Daoy (cell line): ENCODE data around the gene RPF1. TPM values are rescaled to one million over a fixed set of nuclear protein-coding genes. Genes with fewer than 3 reads are reported as not detected.
"Not testable (repeated sequence)": the region's sequence is repeated elsewhere in the genome, so short reads cannot be mapped to it uniquely, and the experiment has no call there.

Experiments used
- DNase-seq: peaks from one replicate; pipeline ENCODE4 v3.0.0-alpha.2; 2015; ENCODE audit warnings: low read depth
- total RNA-seq: library from RNA; depleted of rRNA; stranded (reverse); fragments of >200 nt; shearing (Covaris generic); gene quantifications from 2 replicates; pipeline ENCODE4 v1.2.3, GENCODE V29; 2014

Gene RPF1
- total RNA-seq, 1 experiment from 2014 or later = 185 TPM

DNA sequence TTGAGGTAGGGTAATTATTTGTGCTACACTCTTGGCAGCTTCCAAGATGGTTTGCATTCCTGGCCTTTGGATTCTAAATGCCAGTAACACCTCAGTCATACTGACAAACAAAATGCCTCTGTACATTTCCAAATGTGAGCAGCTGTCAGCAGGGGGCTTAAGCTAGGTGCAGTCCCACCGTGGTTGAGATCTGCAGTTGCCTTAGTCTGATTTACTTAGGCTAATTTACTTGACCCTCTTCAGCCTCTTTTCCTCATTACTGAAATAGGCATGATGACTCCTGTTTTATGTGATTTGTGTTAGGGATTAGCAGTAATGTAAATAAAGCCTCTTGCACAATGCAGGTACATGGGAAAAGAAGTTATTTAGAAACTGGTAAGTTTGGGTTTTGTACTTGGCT is 13.7 kb downstream of the RPF1 start:
- DNase-seq = no peak

DNA sequence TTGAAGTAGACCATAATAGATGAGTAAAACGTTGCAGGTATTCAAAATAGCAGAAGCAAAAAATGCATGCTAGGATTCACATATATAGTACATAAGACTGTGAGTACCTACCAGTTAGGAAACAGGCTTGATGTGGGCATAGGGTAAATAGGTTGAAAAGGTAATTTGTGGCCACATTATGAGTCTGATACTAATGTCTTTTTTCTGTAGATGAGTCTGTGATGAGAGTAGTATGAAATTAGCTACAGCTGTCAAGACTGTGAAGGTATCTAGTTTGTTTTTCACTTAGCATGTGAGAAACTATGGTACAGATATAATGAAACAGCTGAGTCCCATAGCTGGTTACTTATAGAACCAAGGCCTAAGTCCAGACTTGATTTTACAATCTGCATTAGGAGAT is 14.7 kb downstream of the RPF1 start:
- no peak for DNase-seq

DNA sequence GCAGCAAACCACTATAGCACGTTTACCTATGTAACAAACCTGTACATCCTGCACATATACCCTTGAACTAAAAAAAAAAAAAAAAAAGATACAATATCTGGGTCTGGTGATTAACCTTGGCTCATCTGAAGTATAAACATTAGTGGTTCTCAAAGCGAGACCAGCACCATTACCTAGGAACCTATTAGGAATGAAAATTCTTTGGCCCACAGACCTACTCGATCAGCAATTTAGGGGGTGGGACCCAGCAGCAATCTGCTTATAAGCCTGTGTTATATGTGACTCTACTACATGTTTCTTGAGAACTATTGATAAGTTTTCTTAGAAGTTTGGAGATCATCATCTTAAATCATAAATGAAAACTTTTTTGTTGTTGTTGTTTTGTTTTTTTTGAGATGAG is 17.4 kb downstream of the RPF1 start:
- no peak for DNase-seq

DNA sequence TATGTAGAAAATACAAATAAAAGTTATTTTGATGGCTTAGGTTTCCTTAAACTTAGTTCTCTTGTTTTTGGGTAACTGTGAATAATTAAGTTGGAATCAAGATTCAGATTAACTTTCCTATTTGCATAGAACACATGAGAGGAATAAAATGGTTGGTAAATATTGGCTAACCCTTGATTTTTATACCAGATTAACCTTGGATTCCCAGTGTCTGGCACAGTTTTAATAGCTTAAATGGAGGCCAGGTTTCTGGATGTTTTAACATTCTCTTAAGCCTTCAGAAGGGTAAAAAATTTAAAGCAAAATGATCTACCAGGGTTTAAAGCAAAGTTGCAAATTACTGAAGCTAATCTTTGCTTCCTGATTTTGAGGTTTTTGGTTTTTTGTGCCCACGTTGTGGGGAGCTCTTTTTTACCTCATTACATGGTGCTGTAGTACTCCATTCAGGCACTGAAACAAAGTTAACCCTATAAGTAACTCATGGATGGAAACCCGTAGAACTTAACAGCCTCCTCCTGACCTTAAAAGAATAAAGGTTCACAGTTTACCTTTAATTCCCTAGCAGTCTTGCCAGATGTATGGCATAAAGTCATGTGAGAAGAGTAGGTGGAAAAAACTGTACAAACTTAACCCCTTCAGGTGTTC is 18.7 kb downstream of the RPF1 start:
- DNase-seq = no peak

DNA sequence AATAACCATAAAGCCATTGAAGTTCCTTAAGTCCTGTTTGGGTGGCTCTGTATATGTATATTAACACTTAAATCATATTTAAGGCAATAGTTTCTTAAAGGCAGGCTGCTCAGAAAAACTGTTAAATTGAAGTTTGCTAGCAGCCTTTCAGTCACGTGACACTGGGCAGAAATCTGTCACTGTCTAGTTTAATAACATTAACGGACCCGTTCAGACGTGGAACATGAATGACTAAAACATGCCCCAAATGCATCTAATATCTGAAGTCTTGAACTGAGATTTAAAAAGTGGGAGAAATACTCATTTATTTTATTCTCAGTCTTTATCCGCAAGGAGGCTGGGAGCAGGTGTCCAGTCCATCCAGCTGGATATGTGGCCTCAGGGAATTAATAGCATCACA is 23.9 kb downstream of the RPF1 start:
- DNase-seq = no peak

DNA sequence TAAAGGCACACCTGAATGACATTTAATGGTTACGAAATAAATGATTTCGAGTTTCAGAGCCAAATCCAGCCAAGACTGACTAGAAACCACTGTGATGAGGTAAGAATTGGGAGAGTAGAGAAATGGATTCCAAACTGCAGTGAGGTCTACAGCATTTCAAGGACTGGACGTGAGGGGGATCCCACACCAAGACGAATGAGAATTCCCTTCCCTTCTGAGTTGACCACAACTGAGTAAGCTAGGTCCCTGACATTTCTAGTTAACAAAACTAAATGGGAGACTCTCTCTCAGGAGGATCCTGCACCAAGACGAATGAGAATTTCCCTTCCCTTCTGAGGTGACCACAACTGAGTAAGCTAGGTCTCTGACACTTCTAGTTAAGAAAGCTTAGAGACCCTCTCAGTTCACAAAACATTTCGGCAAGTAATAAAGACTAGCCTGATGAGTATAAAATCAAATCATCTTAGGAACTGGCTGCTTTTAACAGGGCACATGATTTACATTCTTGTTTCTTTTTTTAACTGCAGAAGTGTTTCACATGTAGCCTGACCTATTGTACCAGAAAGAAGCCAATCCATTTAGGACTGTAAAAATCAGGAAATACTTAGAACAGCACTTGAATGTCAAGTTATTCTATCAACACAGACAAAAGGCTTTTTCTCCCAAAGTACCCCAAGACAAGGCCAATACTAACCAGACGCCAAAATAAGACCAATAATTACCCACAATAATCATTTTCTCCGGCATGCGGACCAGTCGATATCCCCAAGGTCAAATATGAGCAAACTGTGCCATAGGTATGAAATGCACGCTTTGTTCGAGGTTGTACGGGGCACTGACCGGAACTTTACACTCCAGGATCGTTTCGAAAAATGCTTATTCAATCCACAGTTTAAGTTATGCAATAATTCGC is 25.8 kb downstream of the RPF1 start:
- peak; percentile 67 for DNase-seq

DNA sequence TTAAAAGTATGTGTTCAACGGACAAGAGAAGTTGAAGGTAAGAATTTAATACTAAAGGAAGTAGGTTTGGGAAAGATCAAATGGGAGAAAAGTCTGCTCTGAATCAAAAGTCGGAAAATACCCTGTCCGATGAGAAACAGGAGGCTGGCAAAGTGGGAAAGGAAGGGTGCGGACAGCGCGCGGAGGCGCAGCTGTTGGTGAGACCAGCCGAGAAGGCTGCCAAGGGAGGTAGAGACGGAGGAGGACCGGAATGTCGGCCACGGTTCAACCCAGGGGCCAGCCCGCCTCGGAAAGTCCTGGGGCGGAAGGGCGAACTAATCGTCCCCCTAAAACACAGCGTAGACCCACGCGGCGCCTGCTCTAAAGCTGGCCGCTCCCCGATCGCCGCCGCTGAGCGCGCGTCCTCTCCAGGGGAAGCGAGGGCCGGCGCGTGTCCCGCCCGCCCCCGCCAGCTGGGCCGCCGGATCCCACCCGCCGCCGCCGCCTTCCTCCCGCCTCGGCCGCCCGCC is 26.5 kb downstream of the RPF1 start:
- DNase-seq = peak; percentile 87

DNA sequence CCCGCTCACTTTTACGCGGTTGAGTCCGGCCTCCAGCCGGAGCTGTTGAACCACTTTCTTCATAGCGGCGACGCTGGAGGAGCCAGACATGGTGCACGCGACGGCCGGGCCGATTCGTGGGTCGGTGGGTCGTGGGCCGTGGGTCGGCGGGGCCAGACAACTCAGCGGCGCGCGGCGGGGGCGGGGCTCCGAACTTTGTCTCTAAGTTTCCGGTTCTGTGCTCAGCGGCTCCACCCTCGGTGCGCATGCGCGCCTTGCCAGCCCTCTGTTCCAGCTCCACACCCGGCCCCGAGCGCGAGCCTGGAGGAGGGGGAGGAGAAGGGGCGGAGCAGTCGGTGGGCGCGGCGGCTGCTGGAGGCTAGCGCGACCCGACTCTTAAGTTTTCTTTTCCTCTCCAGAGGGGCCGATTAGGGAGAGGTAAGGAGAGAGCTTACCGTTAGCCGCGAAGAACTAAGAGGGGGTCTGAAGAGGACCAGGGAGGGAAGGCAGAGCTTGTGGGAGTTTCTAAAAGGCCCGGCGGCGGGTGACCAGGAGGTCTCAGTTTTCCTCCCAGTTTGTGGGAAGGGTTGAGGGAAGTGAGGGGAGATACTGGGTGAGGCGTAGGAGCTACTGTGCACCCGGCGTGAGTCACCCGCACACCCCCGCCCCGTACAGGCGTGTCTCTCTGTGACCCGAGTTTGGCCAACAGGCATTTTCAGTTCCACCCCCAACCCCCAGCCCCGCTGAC is 27.1 kb downstream of the RPF1 start, which contains the start of the genes GNG5 and SPATA1:
GNG5 (minus strand) TSS at position 580 of the 727 bp plus-strand sequence; CDS start at position 90, 490 bp downstream.
SPATA1 (plus strand) TSS at position 385 of the 727 bp plus-strand sequence. CDS start 9,974 bp downstream, outside the sequence.
- DNase-seq = peak; percentile 100

DNA sequence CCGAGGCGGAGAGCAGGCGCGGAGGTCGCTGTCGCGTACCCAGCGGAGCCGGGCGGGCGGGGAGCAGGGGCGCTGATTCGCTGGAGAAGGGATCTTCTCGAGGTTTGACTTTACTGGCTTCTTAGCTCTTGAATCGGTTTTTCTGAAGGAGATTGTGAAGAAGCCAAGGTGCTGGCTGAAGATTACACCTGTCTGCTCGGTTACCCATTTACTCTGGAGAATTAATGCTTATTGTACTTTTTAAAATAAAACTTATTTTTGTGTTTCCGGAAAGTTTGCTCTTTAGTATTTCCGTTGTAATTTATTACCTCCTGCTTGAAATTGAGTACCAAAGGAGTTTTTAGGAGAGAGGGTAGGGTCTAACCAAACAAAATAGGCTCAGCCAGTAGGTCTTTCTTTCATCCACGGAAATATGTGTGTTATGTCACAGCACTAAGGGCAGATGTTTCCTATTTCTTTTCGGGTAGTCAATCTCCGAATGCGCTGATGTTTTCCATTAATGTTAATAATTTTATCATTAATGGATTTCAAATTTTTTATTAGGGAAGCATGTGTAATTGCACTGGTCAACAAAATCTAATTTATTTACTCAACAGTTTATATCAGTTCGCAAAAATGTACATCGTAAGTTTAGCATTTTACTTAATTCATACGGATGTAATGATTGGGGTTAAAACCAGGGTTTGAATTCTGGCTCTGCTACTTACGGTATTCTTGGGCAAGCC is 27.8 kb downstream of the RPF1 start:
- DNase-seq = no peak

DNA sequence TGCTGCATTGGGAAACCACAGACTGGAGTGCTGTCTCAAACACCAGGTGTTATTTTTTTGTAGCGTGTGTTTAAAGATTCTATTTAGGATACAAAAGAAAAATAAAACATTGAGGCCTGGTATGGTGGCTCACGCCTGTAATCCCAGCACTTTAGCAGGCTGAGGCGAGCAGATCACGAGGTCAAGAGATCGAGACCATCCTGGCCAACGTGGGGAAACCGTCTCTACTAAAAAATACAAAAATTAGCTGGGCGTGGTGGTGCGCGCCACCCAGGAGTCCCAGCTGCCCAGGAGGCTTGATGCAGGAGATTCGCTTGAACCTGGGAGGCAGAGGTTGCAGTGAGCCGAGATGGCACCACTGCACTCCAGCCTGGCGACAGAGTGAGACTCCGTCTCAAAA is 28.8 kb downstream of the RPF1 start:
- DNase-seq = not testable (repeated sequence)

DNA sequence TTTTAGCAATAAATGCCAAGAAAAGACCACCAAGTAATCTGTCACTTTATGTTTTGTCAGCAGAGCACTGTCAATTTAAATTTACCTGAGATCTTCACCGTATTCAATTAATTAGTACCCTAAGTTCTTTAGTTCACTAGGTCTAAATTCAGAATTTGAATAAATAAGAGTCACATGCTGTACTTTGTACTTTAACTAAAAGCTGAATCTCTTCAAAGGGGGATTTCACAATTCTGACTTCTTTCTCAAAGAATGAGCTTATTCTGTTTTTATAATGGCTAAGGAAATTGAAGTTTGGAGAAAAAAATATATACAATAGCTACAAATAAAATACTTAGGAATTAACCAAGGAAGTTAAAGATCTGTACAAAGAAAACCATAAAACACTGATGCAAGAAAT is 29.4 kb downstream of the RPF1 start:
- DNase-seq = no peak

DNA sequence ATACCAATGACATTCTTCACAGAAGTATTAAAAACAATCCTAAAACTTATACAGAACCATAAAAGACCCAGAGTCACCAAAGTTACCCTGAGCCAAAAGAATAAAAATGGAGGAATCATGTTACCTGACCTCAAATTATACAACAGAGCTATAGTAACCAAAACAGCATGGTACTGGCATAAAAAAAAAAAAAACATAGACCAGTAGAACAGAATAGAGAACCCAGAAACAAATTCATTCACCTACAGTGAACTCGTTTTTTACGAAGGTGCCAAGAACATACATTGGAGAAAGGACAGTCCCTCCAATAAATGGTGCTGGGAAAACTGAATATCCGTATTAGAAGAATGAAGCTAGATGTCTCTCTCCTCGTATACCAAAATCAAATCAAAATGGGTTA is 30.0 kb downstream of the RPF1 start:
- DNase-seq = no peak

DNA sequence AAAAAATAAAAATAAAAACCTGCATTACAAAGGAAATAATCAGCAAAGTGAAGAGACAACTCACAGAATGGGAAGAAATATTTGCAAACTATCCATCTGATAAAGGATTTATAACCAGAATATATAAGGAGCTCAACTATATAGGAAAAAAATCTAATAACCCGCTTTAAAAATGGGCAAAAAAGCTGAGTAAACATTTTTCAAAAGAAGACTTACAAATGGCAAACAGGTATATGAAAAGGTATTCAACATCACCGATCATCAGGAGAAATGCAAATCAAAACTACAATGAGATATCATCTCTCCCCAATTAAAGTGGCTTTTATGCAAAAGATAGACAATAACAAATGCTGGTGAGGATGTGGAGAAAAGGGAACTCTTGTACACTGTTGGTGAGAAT is 31.1 kb downstream of the RPF1 start:
- no peak for DNase-seq

DNA sequence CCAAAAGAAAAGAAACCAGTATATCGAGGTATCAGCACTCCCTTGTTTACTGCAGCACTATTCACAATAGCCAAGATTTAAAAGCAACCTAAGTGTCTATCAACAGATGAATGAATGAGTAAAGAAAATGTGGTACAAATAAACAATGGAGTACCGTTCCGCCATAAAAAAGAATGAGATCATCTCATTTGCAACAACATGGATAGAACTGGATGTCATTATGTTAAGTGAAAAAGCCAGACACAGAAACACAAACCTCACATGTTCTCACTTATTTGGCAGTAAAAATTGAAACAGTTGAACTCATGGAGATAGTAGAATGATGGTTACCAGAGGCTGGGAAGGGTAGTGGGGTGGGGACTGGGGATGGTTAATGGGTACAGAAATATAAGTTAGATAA is 31.6 kb downstream of the RPF1 start:
- DNase-seq = no peak

DNA sequence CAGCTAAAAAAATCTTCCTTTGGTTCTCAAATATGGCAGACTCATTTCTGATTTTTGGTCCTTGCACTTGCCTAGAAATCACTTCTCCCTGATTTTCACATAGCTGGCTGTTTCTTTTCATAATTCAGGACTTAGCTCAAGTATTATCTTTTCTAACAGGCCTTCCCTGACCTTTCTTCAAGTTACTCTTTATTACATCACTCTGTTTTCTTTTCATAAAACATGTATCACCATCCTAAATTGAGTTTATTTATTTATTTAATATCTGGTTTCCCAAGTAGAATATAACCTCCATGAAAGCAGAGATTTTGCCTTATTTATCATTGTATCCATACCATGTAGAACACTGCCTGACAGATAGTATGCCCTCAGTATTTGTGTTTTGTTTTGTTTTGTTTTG is 45.5 kb downstream of the RPF1 start:
- DNase-seq = no peak

DNA sequence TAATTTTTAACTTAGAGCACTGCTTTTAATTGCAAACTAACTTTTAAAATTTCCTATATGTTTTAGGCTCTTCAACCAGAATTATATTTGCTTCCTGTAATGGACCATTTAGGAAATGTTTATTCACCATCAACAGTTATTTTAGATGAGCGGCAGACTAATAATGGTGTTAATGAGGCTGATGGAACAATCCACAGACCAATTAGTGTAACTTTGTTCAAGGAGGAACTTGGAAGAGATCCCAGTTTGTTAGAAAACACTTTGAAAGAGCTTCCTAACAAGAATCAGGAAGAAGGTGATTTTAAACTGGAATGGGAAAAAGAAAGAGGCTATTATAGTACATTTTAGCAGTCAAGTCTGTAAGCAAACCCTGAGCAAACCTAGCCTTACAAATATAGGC is 46.7 kb downstream of the RPF1 start:
- DNase-seq = no peak

DNA sequence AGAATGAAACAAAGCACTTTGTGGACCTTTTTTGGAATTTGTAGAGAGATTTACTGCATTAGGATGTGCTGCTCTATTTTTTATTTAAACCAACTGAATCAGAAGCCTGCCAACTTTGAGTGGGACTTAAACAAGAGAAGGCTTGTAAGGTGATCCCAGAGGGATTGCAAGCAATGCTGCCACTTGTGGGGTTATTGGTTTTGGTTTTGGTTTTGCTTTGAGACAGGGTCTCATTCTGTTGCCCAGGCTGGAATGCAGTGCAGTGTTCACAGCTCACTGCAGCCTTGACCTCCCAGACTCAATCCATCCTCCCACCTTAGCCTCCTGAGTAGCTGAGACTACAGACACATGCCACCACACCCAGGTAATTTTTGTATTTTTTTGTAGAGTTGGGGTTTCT is 59.5 kb downstream of the RPF1 start:
- DNase-seq = peak; percentile 10

DNA sequence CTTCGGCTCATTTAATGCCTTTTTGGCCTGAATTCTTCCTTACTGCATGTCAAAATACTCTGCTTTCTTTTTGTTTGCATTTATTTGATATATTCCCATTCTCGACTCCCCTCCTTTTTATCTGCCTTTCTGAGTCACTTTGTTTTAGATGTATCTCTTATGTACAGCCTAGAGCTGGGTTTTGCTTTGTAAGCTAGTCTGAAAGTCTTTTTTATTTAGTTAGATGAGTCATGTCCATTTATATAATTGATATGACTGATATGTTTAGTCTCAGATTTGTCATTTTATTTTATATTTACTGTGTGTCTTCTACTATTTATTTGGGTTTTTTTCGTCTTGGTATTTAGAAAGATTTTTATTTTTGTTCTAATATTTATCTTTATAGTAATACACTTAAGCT is 60.9 kb downstream of the RPF1 start:
- peak; percentile 43 for DNase-seq

DNA sequence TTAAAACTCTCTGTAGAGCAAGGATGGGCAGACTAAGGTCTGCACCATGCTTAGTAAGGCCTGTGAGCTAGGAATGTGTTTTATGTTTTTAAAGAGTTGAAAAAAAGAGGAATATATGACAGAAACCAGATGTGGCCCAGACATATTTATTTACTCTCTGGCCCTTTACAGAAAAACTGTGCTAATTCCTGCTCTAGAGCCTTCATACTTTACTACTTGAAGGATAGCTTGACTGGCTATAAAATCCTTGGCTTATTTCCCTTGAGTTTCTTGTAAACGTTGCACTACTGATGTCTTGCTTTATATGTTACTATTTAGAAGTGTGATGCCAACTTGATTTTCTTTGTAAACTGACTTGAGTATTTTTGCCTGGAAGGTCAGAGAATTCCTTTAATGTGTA is 61.7 kb downstream of the RPF1 start:
- DNase-seq = no peak

DNA sequence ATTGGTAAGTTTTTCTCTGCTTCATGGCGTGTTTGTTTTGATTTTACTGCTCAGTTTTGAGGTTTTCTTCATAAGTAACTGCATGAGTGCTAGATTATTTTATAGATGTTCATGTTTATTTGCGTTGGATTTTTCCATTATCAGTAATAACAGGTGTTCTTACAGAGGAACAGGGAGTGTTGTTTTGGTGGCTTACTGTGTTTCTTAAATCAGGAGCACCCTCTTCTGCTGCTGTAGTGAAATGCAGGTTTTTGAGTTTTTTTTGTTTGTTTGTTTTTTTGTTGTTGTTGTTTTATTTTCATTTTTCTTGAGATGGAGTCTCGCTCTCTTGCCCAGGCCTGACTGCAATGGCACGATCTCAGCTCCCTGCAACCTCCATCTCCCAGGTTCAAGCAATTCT is 62.6 kb downstream of the RPF1 start:
- no peak for DNase-seq
